PC-9 (cell line): ENCODE results near the gene NOPCHAP1. TPM values are rescaled to one million over a fixed set of nuclear protein-coding genes. Genes with fewer than 3 reads are reported as not detected.

Experiments used
- BruUV-seq: library from RNA; stranded (reverse); fragments of 400-500 nt; replicated peaks from 2 replicates; lab custom pipeline; 2021; lab: Mats Ljungman, UMichigan
- CTCF ChIA-PET: fragments of 300-600 bp; sonication (Branson Sonifier 250); formaldehyde crosslinking; loops from one replicate; lab custom pipeline; 2022; ENCODE audit warnings: antibody characterized with exemption; lab: Charles Lee
- POLR2A ChIA-PET: fragments of 300-600 bp; sonication (Branson Sonifier 250); formaldehyde crosslinking; loops from one replicate; lab custom pipeline; 2022; ENCODE audit warnings: antibody characterized with exemption; ENCODE audit not compliant: unreplicated experiment; lab: Charles Lee
- DNase-seq, 2 experiments: peaks; one replicate each; pipeline versions ENCODE4 v3.0.0 to v3.0.0-alpha.2; 2015 to 2022; ENCODE audit warnings: mixed read lengths in 1 of 2
- H2AFZ ChIP-seq: fragments of 200-600 bp; sonication (generic); 2 replicates; pipeline ENCODE4 v1.8.1; 2017; ENCODE audit warnings: antibody characterized with exemption
- H3F3A ChIP-seq: fragments of 200-600 bp; sonication (generic); 2 replicates; pipeline ENCODE4 v1.8.1; 2017; ENCODE audit warnings: antibody characterized with exemption, mild to moderate bottlenecking, low read depth; ENCODE audit not compliant: insufficient read depth
- H3K27ac ChIP-seq: fragments of 200-600 bp; sonication (generic); 2 replicates; pipeline ENCODE4 v1.6.1; 2016; ENCODE audit warnings: mixed run types
- H3K27me3 ChIP-seq: fragments of 200-600 bp; sonication (generic); 2 replicates; pipeline ENCODE4 v1.6.1; 2016; ENCODE audit warnings: low read depth, mixed run types; ENCODE audit not compliant: insufficient read depth
- H3K36me3 ChIP-seq: fragments of 200-600 bp; sonication (generic); 2 replicates; pipeline ENCODE4 v1.6.1; 2016; ENCODE audit warnings: low read depth, mixed run types
- H3K4me1 ChIP-seq: fragments of 200-600 bp; sonication (generic); replicated peaks from 2 replicates; pipeline ENCODE4 v1.6.1; 2016; ENCODE audit warnings: mixed run types; ENCODE audit not compliant: insufficient read depth
- H3K4me2 ChIP-seq: fragments of 200-600 bp; sonication (generic); 2 replicates; pipeline ENCODE4 v1.6.1; 2017; ENCODE audit warnings: mixed run types
- H3K4me3 ChIP-seq: fragments of 200-600 bp; sonication (generic); 2 replicates; pipeline ENCODE4 v1.6.1; 2016; ENCODE audit warnings: mixed run types
- H3K79me2 ChIP-seq: fragments of 200-600 bp; sonication (generic); 2 replicates; pipeline ENCODE4 v1.6.1; 2017; ENCODE audit warnings: low read depth, mixed run types
- H3K9me2 ChIP-seq: fragments of 200-600 bp; sonication (generic); 2 replicates; pipeline ENCODE4 v1.8.1; 2017; ENCODE audit warnings: mild to moderate bottlenecking; ENCODE audit not compliant: insufficient read depth
- H3K9me3 ChIP-seq: fragments of 200-600 bp; sonication (generic); 2 replicates; pipeline ENCODE4 v1.8.1; 2016; ENCODE audit warnings: low read depth; ENCODE audit not compliant: insufficient read depth
- H4K20me1 ChIP-seq: fragments of 200-600 bp; sonication (generic); 2 replicates; pipeline ENCODE4 v1.8.1; 2017; ENCODE audit not compliant: insufficient read depth
- CTCF ChIP-seq: fragments of 200-600 bp; sonication (generic); conservative IDR thresholded peaks from 2 replicates; pipeline ENCODE4 v1.6.1; 2017; ENCODE audit warnings: mixed run types, antibody characterized with exemption, mild to moderate bottlenecking, moderate library complexity
- EZH2 ChIP-seq: fragments of 200-600 bp; sonication (generic); IDR thresholded peaks from 2 replicates; pipeline ENCODE4 v1.8.0; 2017; ENCODE audit warnings: antibody characterized with exemption, low read depth
- intact Hi-C: fragments of 100-400 bp; cut with micrococcal nuclease; formaldehyde crosslinking; loops from one replicate; pipeline ENCODE4 v1.10.0; 2022; ENCODE audit not compliant: unreplicated experiment
- total RNA-seq: library from RNA; stranded (reverse); gene quantifications from 2 replicates; pipeline ENCODE4 v1.2.3, GENCODE V29; 2021

Gene NOPCHAP1
- total RNA-seq, 1 experiment from 2014 or later: 20.1 TPM

GRCh38 chr12:104951759-104952509, 34.2 kb upstream of the NOPCHAP1 start:
- no peaks in the 10 kb centered on the region; the same call in 1 of the 2 replicates for H3F3A ChIP-seq
- H3K36me3 ChIP-seq: no peaks in the 10 kb centered on the region
- H3K4me1 ChIP-seq: peaks cover 17% of the 10 kb centered on the region
- BruUV-seq: no TSS peak
- ChIA-PET POLR2A (no interaction called here), CTCF (no interaction called here)
- peaks cover 3% of the 10 kb centered on the region; the same call in 1 of the 2 replicates for H3K79me2 ChIP-seq
- H4K20me1 ChIP-seq: no peaks in the 10 kb centered on the region
- DNase-seq: no peak
- H3K9me2 ChIP-seq: no peaks in the 10 kb centered on the region
- no peak overlapping the region for H3K4me2 ChIP-seq
- TF ChIP-seq EZH2: no peak
- TF ChIP-seq CTCF: no peak
- no peak overlapping the region for H3K4me3 ChIP-seq
- H3K27ac ChIP-seq: no peak overlapping the region
- H3K27me3 ChIP-seq: no peaks in the 10 kb centered on the region
- H3K9me3 ChIP-seq: no peaks in the 10 kb centered on the region
- no peak overlapping the region for H2AFZ ChIP-seq
- intact Hi-C loops: loop anchor here (10.0 kb wide), 3 partner anchors 277 to 597 kb away; no protein-coding TSS in a partner anchor

- Histone ChIP-seq H3K4me2 (peak overlapping the region; percentile 52), H3K4me3 (no peak overlapping the region), H3K9me3 (no peaks in the 10 kb centered on the region), H3F3A (no peaks in the 10 kb centered on the region; the same call in 1 of the 2 replicates), H2AFZ (no peak overlapping the region), H3K4me1 (peaks cover 23% of the 10 kb centered on the region), H3K27me3 (no peaks in the 10 kb centered on the region), H3K27ac (no peak overlapping the region), H3K79me2 (peaks cover 6% of the 10 kb centered on the region; the same call in 1 of the 2 replicates), H4K20me1 (no peaks in the 10 kb centered on the region), H3K36me3 (no peaks in the 10 kb centered on the region), H3K9me2 (no peaks in the 10 kb centered on the region)
- DNase-seq: peak in 1 of 2 experiments; percentile 53
- ChIA-PET POLR2A (no interaction called here), CTCF (no interaction called here)
- intact Hi-C loops: loop anchor here (10.0 kb wide), 3 partner anchors 278 to 598 kb away; no protein-coding TSS in a partner anchor
- no TSS peak for BruUV-seq
- TF ChIP-seq EZH2 (no peak), CTCF (no peak)
Observed at GRCh38 chr12:104952816-104953215, 33.3 kb upstream of the NOPCHAP1 start.

DNA sequence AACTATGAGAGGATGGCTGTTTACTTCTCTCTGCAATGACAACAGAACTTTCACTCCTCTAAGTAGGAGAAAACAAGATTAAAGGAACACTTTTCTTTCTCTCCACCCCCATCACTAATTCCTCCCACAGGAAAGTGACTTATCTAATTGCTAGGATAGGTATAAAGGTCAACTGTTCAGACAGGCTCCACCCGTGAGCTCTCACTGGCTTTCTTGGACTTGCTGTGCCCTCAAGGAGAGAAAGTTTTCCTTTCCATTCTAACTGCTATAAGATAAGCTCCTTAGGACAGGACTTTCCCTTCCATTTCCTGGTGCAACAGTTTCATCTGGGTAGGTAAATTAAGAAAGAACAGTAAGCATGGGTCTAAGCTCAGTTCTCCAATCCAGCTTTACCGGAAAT, 32.8 kb upstream of the NOPCHAP1 start:
- H3K9me3 ChIP-seq: no peaks in the 10 kb centered on the region
- H3K79me2 ChIP-seq: peaks cover 6% of the 10 kb centered on the region; the same call in 1 of the 2 replicates
- H3K4me1 ChIP-seq: peaks cover 23% of the 10 kb centered on the region
- no peaks in the 10 kb centered on the region for H3K27me3 ChIP-seq
- no peaks in the 10 kb centered on the region for H3K9me2 ChIP-seq
- no TSS peak for BruUV-seq
- H4K20me1 ChIP-seq: no peaks in the 10 kb centered on the region
- H3K36me3 ChIP-seq: no peaks in the 10 kb centered on the region
- no peak overlapping the region for H3K27ac ChIP-seq
- DNase-seq: no peak
- no peaks in the 10 kb centered on the region; the same call in 1 of the 2 replicates for H3F3A ChIP-seq
- TF ChIP-seq EZH2 (no peak), CTCF (no peak)
- no peak overlapping the region for H2AFZ ChIP-seq
- ChIA-PET CTCF (no interaction called here), POLR2A (no interaction called here)
- no peak overlapping the region for H3K4me3 ChIP-seq
- intact Hi-C loops: loop anchor here (10.0 kb wide), 3 partner anchors 279 to 599 kb away; no protein-coding TSS in a partner anchor
- H3K4me2 ChIP-seq: peak overlapping the region; percentile 52
